GM19043 (cell line): Measurements from ENCODE around the gene PEPD.
"Not testable (repeated sequence)": the region's sequence is repeated elsewhere in the genome, so short reads cannot be mapped to it uniquely, and the experiment has no call there.

Source experiments
- ATAC-seq: cut with Tn5 transposase; IDR thresholded peaks from one replicate; pipeline ENCODE4 v1.9.1; 2021; ENCODE audit warnings: low read depth; ENCODE audit not compliant: unreplicated experiment

PEPD gene

DNA sequence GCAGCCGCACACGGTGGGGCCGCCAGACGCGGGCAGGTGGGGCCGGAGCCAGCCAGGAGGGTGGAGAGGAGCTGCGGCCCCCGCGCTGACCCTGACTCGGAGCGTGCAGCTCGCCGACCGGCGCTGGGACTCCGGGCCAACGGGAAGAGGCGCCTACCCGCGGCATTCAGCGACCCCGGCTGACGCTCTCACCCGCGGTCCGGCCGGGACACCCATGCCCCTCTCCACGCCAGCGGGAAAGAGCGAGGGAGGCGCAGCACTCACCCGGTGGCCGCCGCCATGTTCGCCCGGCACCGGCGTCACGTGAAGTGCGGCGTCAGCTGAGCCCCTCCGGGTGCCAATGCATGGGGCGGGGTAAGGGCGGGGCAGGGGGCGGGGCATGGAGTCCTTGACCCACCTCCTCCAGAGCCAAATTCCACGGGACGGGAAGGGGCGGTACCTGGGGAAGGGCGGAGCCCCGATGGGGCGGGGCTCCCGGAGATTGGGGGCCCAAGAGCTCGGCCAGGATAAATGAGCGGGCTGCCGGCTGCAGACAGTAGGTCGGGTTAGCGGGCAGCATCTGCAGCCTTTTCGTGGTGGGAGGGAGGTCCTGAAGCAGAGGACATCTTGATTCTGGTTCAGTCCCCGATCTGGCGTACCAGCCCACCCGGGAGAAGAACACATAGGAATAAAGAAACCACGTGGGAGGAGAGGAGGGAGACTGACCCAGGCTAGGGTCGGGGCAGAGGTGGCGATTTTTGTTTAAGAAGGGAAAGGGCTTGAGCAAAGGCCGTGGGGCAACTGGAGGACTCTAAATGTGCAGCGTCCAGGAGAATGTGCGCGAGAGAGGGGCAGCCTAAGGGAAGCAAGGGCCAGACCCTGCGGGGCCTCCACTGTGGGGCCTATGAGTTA is at the start of gene PEPD:
Gene PEPD, minus strand, starts transcription at position 312 of the 891 bp plus-strand sequence. Its CDS starts 31 bp downstream, at position 281.
- ATAC-seq, result peak; percentile 91

DNA sequence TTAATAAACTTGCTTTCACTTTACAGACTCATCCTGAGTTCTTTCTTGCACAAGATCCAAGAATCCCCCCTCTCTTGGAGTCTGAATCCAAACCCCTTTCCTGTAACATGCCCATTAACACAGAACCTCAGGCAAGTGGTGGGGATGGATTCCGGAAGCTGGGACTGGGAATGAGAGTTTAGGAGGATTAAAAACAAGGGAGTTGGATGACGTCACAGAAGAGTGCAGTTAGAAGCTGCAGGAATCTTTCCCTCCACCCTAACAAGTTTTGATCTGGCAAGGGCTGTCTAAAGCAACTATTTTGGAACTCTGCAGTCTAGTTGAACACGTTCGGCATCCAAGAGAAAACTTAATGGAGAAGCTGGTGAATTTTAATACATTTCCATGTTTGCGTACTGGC is 48.2 kb upstream of the PEPD start:
- ATAC-seq, result no peak

DNA sequence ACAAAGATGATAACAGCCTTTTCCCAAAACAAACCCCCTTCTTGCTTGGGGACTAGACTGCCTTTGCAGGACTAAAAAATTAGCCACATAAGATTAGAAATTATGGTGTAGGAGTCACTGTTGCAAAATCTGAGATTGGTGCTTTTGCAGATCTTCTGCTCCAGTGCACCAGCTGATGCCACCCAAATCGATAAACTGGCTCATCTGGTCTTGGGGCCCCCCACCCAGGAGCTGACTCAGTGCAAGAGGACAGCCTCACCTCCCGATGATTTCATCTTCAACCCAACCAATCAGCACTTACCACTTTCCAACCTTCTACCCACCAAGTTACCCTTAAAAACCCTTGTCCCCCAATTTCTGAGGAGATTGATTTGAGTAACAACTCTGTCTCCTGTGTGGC is 47.1 kb upstream of the PEPD start:
- ATAC-seq, result no peak

DNA sequence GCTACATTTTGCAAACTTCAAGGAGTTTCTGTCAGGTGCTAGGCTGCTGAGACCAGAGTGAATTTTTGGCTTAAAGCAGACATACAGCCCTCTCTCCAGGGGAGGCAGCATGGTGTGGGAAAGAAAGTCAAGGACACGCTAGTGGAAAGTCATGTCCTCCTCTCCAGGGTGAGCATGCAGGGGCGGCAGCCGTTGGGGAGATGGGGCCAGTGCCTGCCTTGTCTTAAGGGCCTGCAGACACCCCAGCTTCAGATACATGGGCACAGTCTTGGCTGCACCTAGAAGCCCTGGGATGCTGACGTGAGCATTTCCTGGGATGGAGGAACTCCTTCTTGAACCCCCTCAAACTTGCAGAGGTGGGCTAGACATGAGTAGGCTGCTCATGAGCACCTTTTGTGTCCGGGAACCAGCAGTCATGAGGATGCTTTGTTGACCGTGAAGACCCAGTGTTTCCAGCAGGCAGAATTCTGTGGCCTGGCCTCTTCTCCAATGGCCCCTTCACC is 43.3 kb upstream of the PEPD start:
- no peak for ATAC-seq

GRCh38 chr19:33562636-33563035 is 41.0 kb upstream of the PEPD start:
- no peak for ATAC-seq

DNA sequence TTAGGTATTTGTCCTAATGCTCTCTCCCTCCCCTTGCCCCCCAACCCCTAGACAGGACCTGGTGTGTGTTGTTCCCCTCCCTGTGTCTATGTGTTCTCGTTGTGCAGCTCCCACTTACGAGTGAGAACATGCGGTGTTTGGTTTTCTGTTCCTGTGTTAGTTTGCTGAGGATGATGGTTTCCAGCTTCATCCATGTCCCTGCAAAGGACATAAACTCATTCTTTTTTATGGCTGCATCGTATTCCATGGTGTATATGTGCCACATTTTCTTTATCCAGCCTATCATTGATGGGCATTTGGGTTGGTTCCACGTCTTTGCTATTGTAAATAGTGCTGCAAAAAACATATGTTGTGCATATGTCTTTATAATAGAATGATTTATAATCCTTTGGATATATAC is 40.1 kb upstream of the PEPD start:
- not testable (repeated sequence) for ATAC-seq

GRCh38 chr19:33561261-33561660 is 39.7 kb upstream of the PEPD start:
- no peak for ATAC-seq

- ATAC-seq, result no peak
Measured at GRCh38 chr19:33559996-33560395, 38.4 kb upstream of the PEPD start.

DNA sequence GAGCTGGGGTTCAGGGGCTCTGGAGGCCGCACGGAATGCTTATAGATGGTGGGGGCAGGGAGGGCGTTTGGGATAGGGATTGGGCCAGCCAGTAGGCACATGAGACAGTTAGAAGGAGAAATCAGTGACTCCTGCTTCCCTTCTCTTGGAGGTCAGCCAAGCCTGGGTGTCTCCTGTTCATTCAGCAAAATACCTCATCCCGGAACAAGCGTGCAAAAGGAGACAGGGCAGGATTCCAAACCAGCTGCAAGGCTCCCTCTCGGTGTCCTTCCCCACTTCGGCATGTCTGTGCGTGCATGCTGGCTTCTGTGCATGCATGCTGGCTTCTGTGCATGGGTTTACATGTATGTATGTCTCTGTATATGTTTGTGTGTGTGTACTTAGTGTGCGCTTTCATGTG is 37.3 kb upstream of the PEPD start:
- ATAC-seq, result no peak

DNA sequence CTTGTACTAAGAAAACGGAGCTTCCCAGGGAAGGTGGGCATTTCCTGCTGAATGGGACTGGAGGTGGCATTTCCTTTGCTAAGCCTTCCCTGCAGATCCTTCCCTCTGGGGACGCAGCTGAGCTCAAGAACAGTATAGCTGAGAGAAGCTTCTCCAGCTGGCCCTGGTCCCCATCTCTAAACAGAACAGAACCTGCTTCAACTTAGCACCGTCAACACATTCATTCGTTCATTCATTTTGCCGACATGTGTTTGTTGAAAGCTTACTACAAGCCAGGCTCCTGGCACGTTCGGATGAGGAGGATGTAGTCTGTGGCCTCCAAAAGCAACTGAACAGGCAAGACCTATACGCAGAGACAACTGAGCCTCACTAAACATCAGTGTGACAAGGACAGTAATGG is 36.6 kb upstream of the PEPD start:
- no peak for ATAC-seq

- ATAC-seq, result no peak
Measured at GRCh38 chr19:33557720-33558119, 36.1 kb upstream of the PEPD start.

GRCh38 chr19:33557196-33557595 is 35.6 kb upstream of the PEPD start:
- ATAC-seq, result no peak

GRCh38 chr19:33556261-33556660 is 34.7 kb upstream of the PEPD start:
- ATAC-seq, result no peak

- not testable (repeated sequence) for ATAC-seq
Measured at GRCh38 chr19:33555726-33556125, 34.1 kb upstream of the PEPD start.

GRCh38 chr19:33554821-33555220 is 33.2 kb upstream of the PEPD start:
- ATAC-seq, result no peak

DNA sequence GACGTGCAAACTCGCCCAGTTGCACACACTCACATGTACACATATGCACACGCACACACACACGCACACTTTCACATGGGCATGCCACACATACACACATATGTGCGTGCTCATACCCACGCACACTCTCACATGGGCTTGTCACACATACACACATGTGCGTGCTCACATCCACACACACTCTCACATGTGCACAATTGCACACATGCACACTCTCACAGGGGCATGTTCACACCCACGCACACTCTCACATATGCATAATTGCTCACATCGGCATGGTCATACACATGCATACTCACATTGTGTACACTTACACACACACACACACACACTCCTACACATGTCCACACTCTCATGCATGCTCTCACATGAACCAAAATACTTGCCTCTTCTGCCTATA is 32.8 kb upstream of the PEPD start:
- no peak for ATAC-seq

DNA sequence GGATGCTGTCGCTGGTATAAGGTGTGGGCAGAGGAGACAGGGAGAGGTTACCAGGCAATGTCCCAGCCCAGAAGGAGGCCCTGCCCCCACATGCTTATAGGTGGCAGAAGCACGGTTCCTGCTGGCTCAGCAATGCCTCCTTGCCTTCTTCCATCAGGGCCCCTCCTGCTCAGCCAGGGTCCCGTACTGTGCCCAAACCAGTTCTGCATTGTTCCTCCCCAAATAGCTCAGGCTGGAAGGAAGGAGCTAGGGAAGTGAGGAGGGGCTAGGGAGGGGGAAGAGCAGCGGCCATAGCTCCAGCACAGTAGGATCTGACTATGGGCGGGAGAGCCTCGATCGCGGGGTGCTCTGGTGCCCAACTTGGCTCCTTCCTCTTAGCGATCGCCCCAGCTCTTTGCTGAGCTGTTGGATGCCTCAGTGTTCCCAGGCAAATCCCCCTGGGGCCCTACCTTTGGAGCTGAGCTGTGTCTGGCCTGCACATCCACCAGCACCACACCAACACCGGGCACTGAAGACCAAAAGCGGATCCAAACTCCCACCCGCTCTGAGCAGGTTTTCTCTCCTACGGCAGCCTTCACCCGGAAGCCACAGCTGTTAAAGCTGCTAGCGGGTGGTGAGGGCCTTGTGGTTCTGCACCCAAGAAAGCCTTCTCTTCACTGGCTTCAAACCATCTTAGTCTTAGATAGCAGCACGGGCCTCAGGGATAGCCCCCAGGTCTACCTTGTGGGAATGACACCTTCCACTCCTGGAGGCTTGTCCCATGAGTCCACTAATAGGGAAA is 32.1 kb upstream of the PEPD start:
- no peak for ATAC-seq

- ATAC-seq, result no peak
Measured at GRCh38 chr19:33552928-33553279, 31.3 kb upstream of the PEPD start.

DNA sequence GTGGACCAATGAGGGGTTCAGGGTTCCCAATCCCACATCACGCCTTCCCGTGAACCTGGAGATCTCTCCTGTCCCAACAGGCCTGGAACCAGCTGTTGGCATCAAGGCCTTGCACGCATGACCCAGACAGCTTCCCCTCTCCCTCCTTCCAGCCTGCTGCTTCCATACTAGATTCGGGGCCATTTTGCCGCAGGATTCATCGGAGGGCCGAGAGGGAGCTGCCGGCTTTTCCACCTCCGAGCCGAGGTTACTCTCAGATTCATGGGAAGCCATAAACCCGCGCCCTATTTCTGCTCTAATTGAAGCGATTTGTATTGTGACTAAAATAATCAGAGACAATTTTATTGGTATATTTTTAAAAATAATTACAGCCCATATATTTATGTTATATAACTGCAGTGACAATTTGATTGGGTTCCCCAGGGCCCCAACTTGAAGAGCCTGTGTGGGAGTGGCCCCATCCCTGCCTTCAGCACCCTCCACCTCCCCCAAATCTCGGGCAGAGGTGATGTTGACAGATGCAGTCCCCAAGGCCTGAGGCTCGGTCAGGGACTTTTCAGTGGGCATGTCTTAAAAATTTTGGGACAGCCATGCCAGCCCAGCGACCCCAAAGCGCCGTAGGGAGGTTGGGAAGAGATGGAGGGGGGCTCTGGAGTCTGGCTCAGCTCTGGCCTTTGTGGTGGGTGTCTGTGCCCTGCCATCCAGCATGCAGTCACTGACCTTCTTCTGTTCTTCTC is 30.8 kb upstream of the PEPD start:
- no peak for ATAC-seq

GRCh38 chr19:33551676-33552075 is 30.1 kb upstream of the PEPD start:
- no peak for ATAC-seq

DNA sequence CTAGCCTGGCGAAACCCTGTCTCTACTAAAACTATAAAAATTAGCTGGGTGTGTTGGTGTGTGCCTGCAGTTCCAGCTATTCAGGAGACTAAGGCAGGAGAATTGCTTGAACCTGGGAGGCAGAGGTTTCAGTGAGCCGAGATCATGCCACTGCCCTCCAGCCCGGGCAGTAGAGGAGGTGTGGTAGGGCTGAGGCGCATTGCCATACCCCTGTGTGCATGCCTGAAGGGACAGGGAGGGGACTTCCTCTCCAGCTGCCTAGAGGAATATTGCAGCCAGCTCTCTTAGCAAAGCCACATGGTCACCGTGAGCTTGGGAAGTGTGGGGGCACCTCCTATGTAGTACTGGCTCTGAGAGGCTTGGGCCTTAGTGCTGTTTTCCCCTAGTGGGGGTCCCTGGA is 29.2 kb upstream of the PEPD start:
- ATAC-seq, result no peak
